GM18951 (cell line): ENCODE data around the gene MARCHF10.

ENCODE experiments used
- POLR2A ChIP-seq: IDR thresholded peaks from 4 replicates; pipeline ENCODE4 v1.6.1; 2011; ENCODE audit warnings: mild to moderate bottlenecking; ENCODE audit not compliant: insufficient read length, insufficient read depth; ENCODE audit errors: extremely low read depth
- in situ Hi-C: fragments of 300-500 bp; cut with MboI; formaldehyde crosslinking; loops from one replicate; pipeline ENCODE4 v1.12.0; 2022; ENCODE audit warnings: low sequenced_read_pairs, mixed read lengths, inconsistent platforms; ENCODE audit not compliant: unreplicated experiment

The MARCHF10 gene

DNA sequence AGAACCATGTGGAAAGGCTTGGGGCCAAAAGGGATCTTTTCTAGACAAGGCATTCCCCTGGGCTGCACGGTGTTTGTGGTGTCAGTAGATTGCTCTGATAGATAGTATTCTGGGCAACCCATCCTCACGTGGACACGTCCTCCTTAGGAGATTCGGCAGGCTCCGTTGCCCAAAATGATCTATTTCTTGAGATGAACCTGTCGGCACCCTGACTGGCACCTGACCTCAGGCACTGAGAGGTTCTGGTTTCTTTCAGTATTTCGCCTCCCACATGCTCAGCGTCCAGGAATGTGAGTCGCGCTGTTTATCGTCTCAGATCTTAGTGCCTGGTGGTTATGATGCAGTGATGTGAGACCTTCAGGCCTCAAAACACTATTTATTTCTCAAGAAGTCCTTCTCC lies 89.7 kb downstream of the MARCHF10 start:
- in situ Hi-C loops, result no loop called here
- no peak for TF ChIP-seq POLR2A

DNA sequence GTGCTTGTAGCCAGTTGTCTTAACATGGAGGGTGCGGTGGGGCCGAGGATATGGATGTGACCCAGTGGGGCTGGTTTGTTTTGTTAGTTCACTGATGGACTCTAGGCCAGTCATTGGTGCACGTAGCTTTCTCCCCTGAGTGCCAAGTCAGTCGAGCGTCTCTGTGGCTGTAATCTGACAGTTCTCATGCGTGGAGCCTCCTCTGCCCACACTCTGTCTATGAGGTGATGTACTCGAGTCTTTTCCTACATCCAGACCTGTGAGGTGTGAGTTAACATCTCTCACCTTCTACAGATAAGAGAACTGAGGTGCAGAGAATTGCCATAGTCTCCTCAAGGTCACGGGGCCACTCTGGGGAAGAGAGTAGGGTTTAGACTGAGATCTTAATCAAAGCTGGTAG lies 90.2 kb downstream of the MARCHF10 start:
- TF ChIP-seq POLR2A, result no peak
- in situ Hi-C loops, result no loop called here

DNA sequence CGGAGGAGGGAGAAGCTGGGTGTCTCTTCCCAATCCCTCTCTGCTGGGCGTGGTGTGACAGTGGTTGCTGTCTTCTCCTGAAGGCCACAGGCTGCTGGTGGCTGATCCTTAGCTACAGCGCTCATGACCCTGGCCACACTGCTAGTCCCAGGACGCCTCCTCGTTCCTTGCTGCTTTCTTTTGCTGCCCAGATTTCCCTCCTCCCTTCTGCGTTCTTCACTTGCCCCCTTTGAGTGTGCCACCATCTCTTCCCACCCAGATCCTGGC lies 90.6 kb downstream of the MARCHF10 start:
- in situ Hi-C loops, result no loop called here
- TF ChIP-seq POLR2A, result no peak

DNA sequence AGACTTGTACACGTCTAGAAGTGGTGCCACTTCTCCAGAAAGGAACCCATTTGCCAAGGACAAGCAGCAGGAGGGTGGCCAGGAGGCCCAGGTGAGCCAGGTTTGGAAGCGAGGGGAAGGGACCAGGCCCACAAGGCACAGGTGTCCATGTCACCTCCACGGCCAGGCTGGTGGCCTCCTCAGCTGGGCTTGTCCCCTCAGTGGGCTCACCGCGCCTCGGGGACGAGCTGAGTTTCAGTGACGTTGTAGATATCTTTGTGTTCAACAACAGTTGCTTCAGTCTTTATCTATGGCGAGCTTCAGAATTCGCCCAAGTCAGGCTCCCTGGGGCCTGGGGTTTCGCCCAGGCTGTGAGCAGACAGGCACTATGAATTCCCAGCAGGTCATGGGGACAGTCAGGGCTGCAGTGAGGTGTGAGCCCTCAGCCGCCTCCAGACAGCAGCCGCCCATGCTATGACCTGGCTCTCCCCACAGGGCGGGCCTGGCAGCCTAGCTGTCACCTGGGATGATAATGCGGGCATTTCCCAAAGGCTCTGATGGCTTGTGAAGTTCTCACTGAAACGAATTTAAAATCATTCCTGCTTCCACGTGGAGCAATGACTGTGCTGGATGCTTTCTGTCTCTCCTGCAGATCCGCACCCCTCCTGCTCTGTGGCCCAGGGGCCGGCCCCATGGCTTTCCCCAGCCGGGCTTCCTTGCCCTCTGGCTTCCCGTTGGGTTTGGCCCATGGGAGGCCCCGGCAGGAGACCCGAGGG lies 91.1 kb downstream of the MARCHF10 start:
- TF ChIP-seq POLR2A, result no peak

DNA sequence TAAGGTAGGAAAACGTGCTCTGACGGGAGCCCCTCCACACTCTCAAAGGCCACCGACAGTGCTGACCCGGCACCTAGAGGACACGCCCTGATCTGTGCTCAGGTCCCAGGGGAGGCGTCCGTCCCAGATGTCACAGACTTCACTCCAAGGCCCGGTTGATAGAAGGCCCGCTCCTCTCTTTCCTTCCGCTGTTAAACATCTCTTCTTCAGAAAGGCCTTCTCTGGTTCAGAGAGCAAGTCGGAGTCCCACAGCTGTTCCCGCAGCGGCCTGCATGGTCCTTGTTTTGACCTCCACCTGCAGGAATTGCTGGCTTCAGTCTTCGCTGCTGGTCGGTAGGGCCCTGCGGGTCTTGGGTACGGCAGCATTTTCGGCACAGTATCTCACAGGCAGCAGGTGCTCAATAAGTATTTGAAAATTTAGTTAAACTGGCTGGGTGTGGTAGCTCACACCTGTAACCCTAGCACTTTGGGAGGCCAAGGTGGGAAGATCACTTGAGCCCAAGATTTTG lies 92.2 kb downstream of the MARCHF10 start:
- in situ Hi-C loops, result no loop called here
- no peak for TF ChIP-seq POLR2A

More for the DNA sequence above, 91.1 kb downstream of the MARCHF10 start:
- in situ Hi-C loops, result no loop called here

GRCh38 chr17:62714016-62714777 lies 93.9 kb downstream of the MARCHF10 start:
- no peak for TF ChIP-seq POLR2A
- in situ Hi-C loops, result no loop called here

GRCh38 chr17:62713086-62713881 lies 94.8 kb downstream of the MARCHF10 start:
- TF ChIP-seq POLR2A, result no peak
- in situ Hi-C loops, result no loop called here

DNA sequence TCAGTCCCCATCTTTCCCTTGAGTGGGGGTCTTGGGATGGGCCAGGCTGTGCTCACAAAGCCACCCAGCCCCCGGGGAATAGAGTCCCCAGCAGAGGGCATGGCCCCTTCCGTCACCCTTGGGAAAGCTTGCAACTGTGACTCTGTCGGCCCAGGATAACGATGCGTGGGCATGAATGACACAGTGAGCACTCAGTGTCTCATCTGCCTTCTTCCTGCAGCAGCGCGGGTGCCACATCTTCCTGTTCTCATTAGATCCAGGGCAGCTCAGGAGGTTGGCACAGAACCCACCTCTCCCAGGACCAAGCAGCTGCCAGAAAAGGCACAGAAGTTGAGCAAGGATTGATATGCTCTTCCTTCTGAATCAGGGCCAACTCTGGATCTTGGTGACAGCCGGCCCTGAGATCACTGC lies 95.9 kb downstream of the MARCHF10 start:
- in situ Hi-C loops, result no loop called here
- TF ChIP-seq POLR2A, result no peak

GRCh38 chr17:62708587-62708986 lies 99.5 kb downstream of the MARCHF10 start:
- no peak for TF ChIP-seq POLR2A
- in situ Hi-C loops, result loop anchor here (10.0 kb wide), 1 partner anchor 256 kb away; the partner anchor contains the start of gene TANC2

- in situ Hi-C loops, result loop anchor here (10.0 kb wide), 1 partner anchor 257 kb away; the partner anchor contains the start of gene TANC2
- no peak for TF ChIP-seq POLR2A
Observed at GRCh38 chr17:62707425-62707739, 100.7 kb downstream of the MARCHF10 start.

- TF ChIP-seq POLR2A, result no peak
- in situ Hi-C loops, result loop anchor here (10.0 kb wide), 1 partner anchor 258 kb away; the partner anchor contains the start of gene TANC2
Observed at GRCh38 chr17:62706598-62707424, 101.3 kb downstream of the MARCHF10 start.

DNA sequence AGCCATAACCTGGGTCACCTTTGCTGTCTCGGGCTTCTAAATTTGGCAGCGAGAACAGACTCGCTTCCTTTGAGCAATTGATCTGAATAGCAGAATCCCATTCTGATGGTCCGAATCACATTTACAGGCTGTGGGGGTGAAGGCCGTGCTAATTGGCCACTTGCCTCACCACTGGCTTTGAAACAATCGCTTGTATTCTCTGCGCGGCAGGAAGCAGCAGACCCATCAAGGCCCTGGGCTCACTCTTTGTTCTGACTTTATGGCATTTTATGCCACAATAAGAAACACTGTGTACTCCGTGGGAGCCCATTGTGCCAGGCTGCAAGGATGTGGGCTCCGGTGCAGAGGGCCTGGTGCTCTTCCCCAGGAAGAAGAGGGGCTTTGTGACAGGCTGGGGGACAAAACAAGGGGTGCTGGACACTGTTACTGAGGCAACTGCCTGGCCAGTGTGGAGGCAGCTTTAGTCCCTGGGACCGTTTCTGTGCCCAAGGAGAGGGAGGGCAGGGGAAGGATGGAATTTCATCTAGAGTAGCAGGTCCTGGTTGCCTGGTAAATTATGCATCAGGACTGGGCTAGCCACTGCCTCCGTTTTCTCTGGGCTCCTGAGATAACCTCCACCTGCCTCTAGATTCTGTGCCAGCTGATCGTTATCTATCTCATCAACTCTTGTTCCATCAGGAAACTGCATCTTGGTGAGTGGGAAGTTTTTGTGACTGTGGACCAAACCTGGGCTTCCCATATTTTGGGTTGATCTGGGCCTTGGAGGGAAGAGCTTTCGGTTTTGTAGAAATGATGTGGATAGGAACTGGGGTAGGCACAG lies 102.1 kb downstream of the MARCHF10 start:
- no peak for TF ChIP-seq POLR2A
- in situ Hi-C loops, result loop anchor here (10.0 kb wide), 1 partner anchor 259 kb away; the partner anchor contains the start of gene TANC2
